ENCODE measurements around the gene PXMP4. TPM values are rescaled to one million over a fixed set of nuclear protein-coding genes. Genes with fewer than 3 reads are reported as not detected.
A peak's percentile ranks its signal among the peaks of the same experiment; 100 is the strongest.

The PXMP4 gene
- total and polyA plus RNA-seq, 9 of the 15 experiments (the other 6 are each of a cell fraction or from before 2014, with no cell fraction given) = 4.8 to 29.1 (median 6.8) TPM

DNA sequence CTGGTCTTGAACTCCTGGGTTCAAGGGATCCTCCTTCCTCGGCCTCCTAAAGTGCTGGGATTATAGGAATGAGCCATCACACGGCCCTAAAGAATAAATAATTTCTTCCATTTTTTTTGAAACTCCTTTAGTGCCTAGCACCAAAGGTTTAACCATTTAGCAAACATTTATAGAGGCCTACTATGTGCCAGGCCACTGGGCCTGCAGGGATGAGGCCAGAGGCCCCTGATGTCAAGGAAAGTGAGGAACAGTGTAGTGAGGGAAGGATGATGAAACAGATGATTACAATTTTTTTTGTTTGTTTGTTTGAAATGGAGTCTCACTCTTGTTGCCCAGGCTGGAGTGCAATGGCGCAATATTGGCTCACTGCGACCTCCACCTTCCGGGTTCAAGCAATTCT is 45.5 kb upstream of the PXMP4 start:
- Histone ChIP-seq H3K4me2 (ENCODE audit: insufficient read depth, low read length) (no peak overlapping the region), H2AFZ (ENCODE audit: low read depth, low read length) (no peak overlapping the region), H3K36me3 (ENCODE audit: control insufficient read depth, insufficient read depth, low read length) (no peaks in the 10 kb centered on the region), H3K27me3 (ENCODE audit: control insufficient read depth in 2 of 2, insufficient read depth in 2 of 2, low read length in 2 of 2) (no peaks in the 10 kb centered on the region), H3K27ac (ENCODE audit: extremely low read depth, low read depth, low read length) (no peak overlapping the region), H3K9me1 (ENCODE audit: control insufficient read depth, insufficient read depth, low read length) (no peaks in the 10 kb centered on the region), H3K79me2 (ENCODE audit: control insufficient read depth, insufficient read depth, low read length) (no peaks in the 10 kb centered on the region), H3K9ac (ENCODE audit: insufficient read depth in 1 of 2, low read depth in 2 of 2, low read length in 2 of 2) (no peak overlapping the region), H3K4me3 (no peak overlapping the region), H4K20me1 (replicated peaks; ENCODE audit: control insufficient read depth, insufficient read depth, low read length) (no peaks in the 10 kb centered on the region), H3K9me3 (replicated peaks; ENCODE audit: control insufficient read depth, insufficient read depth, low read depth, low read length) (no peaks in the 10 kb centered on the region), H3K4me1 (replicated peaks in 1 of 2; ENCODE audit: control insufficient read depth in 2 of 2, insufficient read depth in 2 of 2, low read length in 2 of 2) (peaks cover 8 to 10% of the 10 kb centered on the region in 2 experiments; a peak in 4 of 5 replicates)
- no TSS peak for BruUV-seq (replicated peaks)
- CTCF ChIA-PET (ENCODE audit: low intra/inter-chr PET ratio) = no interaction called here
- ATAC-seq = no peak
- POLR2A ChIA-PET = no interaction called here
- TF ChIP-seq BHLHE40 (IDR thresholded peaks at IDR 0.05; ENCODE audit: low read length) (no peak), KLF1 (tag; IDR thresholded peaks at IDR 0.05) (no peak), TRIM24 (IDR thresholded peaks at IDR 0.05) (no peak), ZKSCAN1 (IDR thresholded peaks at IDR 0.05; ENCODE audit: low read depth, low read length) (peak; percentile 75), SMAD3 (CRISPR knock-in tag; conservative IDR thresholded peaks at IDR 0.05) (no peak), CHCHD3 (CRISPR knock-in tag; IDR thresholded peaks at IDR 0.05) (no peak), ETV5 (CRISPR knock-in tag; IDR thresholded peaks at IDR 0.05; ENCODE audit: low read depth) (no peak), HLTF (IDR thresholded peaks at IDR 0.05) (no peak), EWSR1 (IDR thresholded peaks at IDR 0.05; ENCODE audit: borderline replicate concordance, low read depth, partially characterized antibody) (no peak)
- FAIRE-seq = no peak
- intact Hi-C loops (cut with micrococcal nuclease) (no loop called here), in situ Hi-C loops (cut with MboI) (no loop called here)
- WGBS (ENCODE audit: insufficient coverage, low coverage, missing lambda C conversion rate) = 80% methylated on average over 5 of the region's 5 CpGs
- no peak for DNase-seq (ENCODE audit: extremely low read depth in 1 of 4, low spot score in 3 of 4)

DNA sequence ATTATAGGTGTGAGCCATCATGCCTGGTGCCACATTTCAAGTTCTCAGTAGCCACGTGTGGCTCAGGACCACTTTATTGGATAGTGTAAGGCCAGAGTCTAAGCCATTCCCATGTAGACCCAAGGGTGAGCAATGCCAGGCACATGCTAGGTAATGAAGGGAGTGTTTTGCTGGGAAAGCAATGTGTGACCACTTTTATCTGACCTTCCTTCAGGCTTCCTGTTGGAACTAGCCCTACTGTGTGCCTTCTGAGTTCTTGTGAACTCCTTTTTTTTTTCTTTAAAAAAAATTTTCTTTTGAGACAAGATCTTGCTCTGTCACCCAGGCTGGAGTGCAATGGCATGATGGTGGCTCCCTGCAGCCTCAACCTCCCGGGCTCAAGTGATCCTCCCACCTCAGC is 45.0 kb upstream of the PXMP4 start:
- H3K9me1 ChIP-seq (ENCODE audit: control insufficient read depth, insufficient read depth, low read length) = no peaks in the 10 kb centered on the region
- FAIRE-seq (no peak), DNase-seq (ENCODE audit: extremely low read depth in 1 of 4, low spot score in 3 of 4) (no peak), ATAC-seq (no peak)
- no peaks in the 10 kb centered on the region for H4K20me1 ChIP-seq (replicated peaks; ENCODE audit: control insufficient read depth, insufficient read depth, low read length)
- H3K27ac ChIP-seq (ENCODE audit: extremely low read depth, low read depth, low read length) = no peak overlapping the region
- H3K9me3 ChIP-seq (replicated peaks; ENCODE audit: control insufficient read depth, insufficient read depth, low read depth, low read length) = no peaks in the 10 kb centered on the region
- intact Hi-C loops (cut with micrococcal nuclease) = no loop called here
- in situ Hi-C loops (cut with MboI) = no loop called here
- WGBS (ENCODE audit: insufficient coverage, low coverage, missing lambda C conversion rate) = 0% methylated on average over 1 of the region's 2 CpGs
- BruUV-seq (replicated peaks) = no TSS peak
- no peak overlapping the region for H3K9ac ChIP-seq (ENCODE audit: insufficient read depth in 1 of 2, low read depth in 2 of 2, low read length in 2 of 2)
- ChIA-PET POLR2A (interaction anchor here (1.3 kb wide), 1 partner anchor 11 kb away, joined by 5 read pairs; no protein-coding TSS in a partner anchor), CTCF (ENCODE audit: low intra/inter-chr PET ratio) (no interaction called here)
- H3K36me3 ChIP-seq (ENCODE audit: control insufficient read depth, insufficient read depth, low read length) = no peaks in the 10 kb centered on the region
- H3K4me1 ChIP-seq (replicated peaks in 1 of 2; ENCODE audit: control insufficient read depth in 2 of 2, insufficient read depth in 2 of 2, low read length in 2 of 2) = peaks cover 8 to 10% of the 10 kb centered on the region in 2 experiments; a peak in 4 of 5 replicates
- TF ChIP-seq ZKSCAN1 (IDR thresholded peaks at IDR 0.05; ENCODE audit: low read depth, low read length) (peak; percentile 90), MAFG (tag; conservative IDR thresholded peaks at IDR 0.05) (no peak)
- TF ChIP-seq, protein P1, sequence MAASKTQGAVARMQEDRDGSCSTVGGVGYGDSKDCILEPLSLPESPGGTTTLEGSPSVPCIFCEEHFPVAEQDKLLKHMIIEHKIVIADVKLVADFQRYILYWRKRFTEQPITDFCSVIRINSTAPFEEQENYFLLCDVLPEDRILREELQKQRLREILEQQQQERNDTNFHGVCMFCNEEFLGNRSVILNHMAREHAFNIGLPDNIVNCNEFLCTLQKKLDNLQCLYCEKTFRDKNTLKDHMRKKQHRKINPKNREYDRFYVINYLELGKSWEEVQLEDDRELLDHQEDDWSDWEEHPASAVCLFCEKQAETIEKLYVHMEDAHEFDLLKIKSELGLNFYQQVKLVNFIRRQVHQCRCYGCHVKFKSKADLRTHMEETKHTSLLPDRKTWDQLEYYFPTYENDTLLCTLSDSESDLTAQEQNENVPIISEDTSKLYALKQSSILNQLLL (CRISPR knock-in tag; IDR thresholded peaks at IDR 0.05; ENCODE audit: borderline replicate concordance) = no peak
- H3K4me3 ChIP-seq = no peak overlapping the region
- H3K27me3 ChIP-seq (ENCODE audit: control insufficient read depth in 2 of 2, insufficient read depth in 2 of 2, low read length in 2 of 2) = no peaks in the 10 kb centered on the region
- H3K79me2 ChIP-seq (ENCODE audit: control insufficient read depth, insufficient read depth, low read length) = no peaks in the 10 kb centered on the region
- no peak overlapping the region for H3K4me2 ChIP-seq (ENCODE audit: insufficient read depth, low read length)
- no peak overlapping the region for H2AFZ ChIP-seq (ENCODE audit: low read depth, low read length)
